SK-N-SH treated with all-trans-retinoic acid at 6 μM for 48 hours (cell line): ENCODE results near the gene GRAMD2A.

Experiments used
- ATAC-seq: fragments of 200-7000 bp; cut with Tn5 transposase; 3 replicates; pipeline ENCODE4 v1.9.1; 2020; ENCODE audit warnings: mild to moderate bottlenecking, moderate library complexity
- ARNTL ChIP-seq: fragments of 450-650 bp; formaldehyde crosslinking; IDR thresholded peaks from 2 replicates; pipeline ENCODE4 v1.5.0; 2020; ENCODE audit warnings: low read depth, mild to moderate bottlenecking, moderate library complexity, borderline replicate concordance
- BACH2 ChIP-seq: fragments of 250-450 bp; sonication (Bioruptor Pico); IDR thresholded peaks from 2 replicates; pipeline ENCODE4 v1.9.0; 2021; ENCODE audit warnings: mild to moderate bottlenecking, borderline replicate concordance
- CREB5 ChIP-seq: fragments of 250-450 bp; sonication (Bioruptor Pico); IDR thresholded peaks from 2 replicates; pipeline ENCODE4 v1.5.1; 2020; ENCODE audit warnings: low read depth, mild to moderate bottlenecking, moderate library complexity
- CSDC2 ChIP-seq: fragments of 250-450 bp; sonication (Bioruptor Pico); IDR thresholded peaks from 2 replicates; pipeline ENCODE4 v1.5.0; 2020; ENCODE audit warnings: mild to moderate bottlenecking, moderate library complexity
- CSRNP3 ChIP-seq: fragments of 250-450 bp; sonication (Bioruptor Pico); IDR thresholded peaks from 2 replicates; pipeline ENCODE4 v1.5.1; 2021; ENCODE audit warnings: mild to moderate bottlenecking, moderate library complexity
- ESRRG ChIP-seq: fragments of 250-450 bp; sonication (Bioruptor Pico); IDR thresholded peaks from 2 replicates; pipeline ENCODE4 v1.6.1; 2021; ENCODE audit warnings: mild to moderate bottlenecking
- GLIS3 ChIP-seq: fragments of 250-450 bp; sonication (Bioruptor Pico); IDR thresholded peaks from 2 replicates; pipeline ENCODE4 v1.5.0; 2020; ENCODE audit warnings: mild to moderate bottlenecking, moderate library complexity
- ISL1 ChIP-seq: fragments of 250-450 bp; sonication (Bioruptor Pico); IDR thresholded peaks from 2 replicates; pipeline ENCODE4 v2.1.2; 2022; ENCODE audit warnings: mild to moderate bottlenecking, moderate library complexity
- OSR1 ChIP-seq: fragments of 250-450 bp; sonication (Bioruptor Pico); IDR thresholded peaks from 2 replicates; pipeline ENCODE4 v1.8.0; 2022; ENCODE audit warnings: moderate library complexity, mild to moderate bottlenecking, inconsistent platforms
- PATZ1 ChIP-seq: fragments of 250-450 bp; sonication (Bioruptor Pico); IDR thresholded peaks from 2 replicates; pipeline ENCODE4 v1.8.0; 2020; ENCODE audit warnings: mild to moderate bottlenecking, moderate library complexity, borderline replicate concordance
- POU6F1 ChIP-seq: fragments of 250-450 bp; sonication (Bioruptor Pico); IDR thresholded peaks from 2 replicates; pipeline ENCODE4 v1.8.0; 2021; ENCODE audit warnings: low read depth, mild to moderate bottlenecking, moderate library complexity, borderline replicate concordance
- PPARA ChIP-seq: fragments of 250-450 bp; sonication (Bioruptor Pico); IDR thresholded peaks from 2 replicates; pipeline ENCODE4 v1.5.0; 2020; ENCODE audit warnings: mild to moderate bottlenecking, borderline replicate concordance
- RARB ChIP-seq: fragments of 250-450 bp; sonication (Bioruptor Pico); IDR thresholded peaks from 2 replicates; pipeline ENCODE4 v1.8.0; 2021; ENCODE audit warnings: mild to moderate bottlenecking, moderate library complexity
- TCF4 ChIP-seq: fragments of 250-450 bp; sonication (Bioruptor Pico); IDR thresholded peaks from 2 replicates; pipeline ENCODE4 v1.8.0; 2021; ENCODE audit warnings: mild to moderate bottlenecking, moderate library complexity, borderline replicate concordance
- TOX ChIP-seq: fragments of 250-450 bp; sonication (Bioruptor Pico); IDR thresholded peaks from 2 replicates; pipeline ENCODE4 v1.8.0; 2021; ENCODE audit warnings: mild to moderate bottlenecking, moderate library complexity, borderline replicate concordance
- TSHZ2 ChIP-seq: fragments of 250-450 bp; sonication (Bioruptor Pico); IDR thresholded peaks from 2 replicates; pipeline ENCODE4 v1.5.0; 2020; ENCODE audit warnings: mild to moderate bottlenecking, moderate library complexity
- ZC3H10 ChIP-seq: fragments of 250-450 bp; sonication (Bioruptor Pico); IDR thresholded peaks from 2 replicates; pipeline ENCODE4 v1.5.1; 2021; ENCODE audit warnings: mild to moderate bottlenecking, moderate library complexity
- ZFP3 ChIP-seq: fragments of 250-450 bp; sonication (Bioruptor Pico); IDR thresholded peaks from 2 replicates; pipeline ENCODE4 v1.5.0; 2020; ENCODE audit warnings: mild to moderate bottlenecking, moderate library complexity
- ZFP30 ChIP-seq: fragments of 450-650 bp; formaldehyde crosslinking; IDR thresholded peaks from 2 replicates; pipeline ENCODE4 v1.5.0; 2022; ENCODE audit warnings: mild to moderate bottlenecking, moderate library complexity
- ZNF70 ChIP-seq: fragments of 450-650 bp; formaldehyde crosslinking; IDR thresholded peaks from 2 replicates; pipeline ENCODE4 v1.5.0; 2020; ENCODE audit warnings: mild to moderate bottlenecking, moderate library complexity

Gene GRAMD2A

GRCh38 chr15:72207558-72208085, 10.0 kb upstream of the GRAMD2A start:
- no peak for TF ChIP-seq ARNTL (CRISPR knock-in tag)

GRCh38 chr15:72206677-72207000, 9.1 kb upstream of the GRAMD2A start:
- no peak; the same call in 2 of the 3 replicates for ATAC-seq
- TF ChIP-seq ARNTL (CRISPR knock-in tag) (no peak), ZNF70 (CRISPR knock-in tag) (no peak), PPARA (CRISPR knock-in tag) (no peak)

More at GRCh38 chr15:72207558-72208085, 10.0 kb upstream of the GRAMD2A start:
- no peak for ATAC-seq

GRCh38 chr15:72205896-72206676, 8.5 kb upstream of the GRAMD2A start:
- no peak for ATAC-seq
- no peak for TF ChIP-seq OSR1
- TF ChIP-seq ARNTL (CRISPR knock-in tag): no peak
- no peak for TF ChIP-seq ZNF70 (CRISPR knock-in tag)
- no peak for TF ChIP-seq RARB (CRISPR knock-in tag)
- TF ChIP-seq GLIS3 (CRISPR knock-in tag): no peak
- TF ChIP-seq, all 23 proteins: peak for 0

- no peak for TF ChIP-seq CREB5 (CRISPR knock-in tag)
- no peak for TF ChIP-seq TOX
- no peak for TF ChIP-seq ZNF70 (CRISPR knock-in tag)
- no peak for TF ChIP-seq RARB (CRISPR knock-in tag)
- no peak for TF ChIP-seq POU6F1 (CRISPR knock-in tag)
- TF ChIP-seq CSDC2 (CRISPR knock-in tag): no peak
- TF ChIP-seq TSHZ2 (CRISPR knock-in tag): no peak
- no peak for TF ChIP-seq CSRNP3 (CRISPR knock-in tag)
- no peak for TF ChIP-seq ISL1
- no peak for TF ChIP-seq ZFP3 (CRISPR knock-in tag)
- no peak for TF ChIP-seq BACH2
- TF ChIP-seq ESRRG: no peak
- no peak for TF ChIP-seq ZFP30 (CRISPR knock-in tag)
- TF ChIP-seq GLIS3 (CRISPR knock-in tag): no peak
- no peak for TF ChIP-seq PPARA (CRISPR knock-in tag)
- no peak for TF ChIP-seq TCF4 (CRISPR knock-in tag)
- TF ChIP-seq PATZ1 (CRISPR knock-in tag): no peak
- TF ChIP-seq ARNTL (CRISPR knock-in tag): no peak
- TF ChIP-seq OSR1: no peak
- no peak for TF ChIP-seq ZC3H10
Measured at GRCh38 chr15:72205273-72205672, 7.7 kb upstream of the GRAMD2A start.

More at GRCh38 chr15:72205273-72205672, 7.7 kb upstream of the GRAMD2A start:
- no peak for ATAC-seq
